HG02623 (cell line): ENCODE data around the gene PAQR7.
"Not testable (repeated sequence)": the region's sequence is repeated elsewhere in the genome, so short reads cannot be mapped to it uniquely, and the experiment has no call there.

Source experiments
- ATAC-seq: cut with Tn5 transposase; IDR thresholded peaks from one replicate; pipeline ENCODE4 v1.9.1; 2021; ENCODE audit warnings: moderate library complexity; ENCODE audit not compliant: unreplicated experiment

Gene PAQR7

GRCh38 chr1:25854554-25854953 lies 21.0 kb downstream of the PAQR7 start:
- no peak for ATAC-seq

GRCh38 chr1:25848531-25848930 lies 27.0 kb downstream of the PAQR7 start:
- no peak for ATAC-seq

- no peak for ATAC-seq
Observed at GRCh38 chr1:25847929-25848328, 27.6 kb downstream of the PAQR7 start.

DNA sequence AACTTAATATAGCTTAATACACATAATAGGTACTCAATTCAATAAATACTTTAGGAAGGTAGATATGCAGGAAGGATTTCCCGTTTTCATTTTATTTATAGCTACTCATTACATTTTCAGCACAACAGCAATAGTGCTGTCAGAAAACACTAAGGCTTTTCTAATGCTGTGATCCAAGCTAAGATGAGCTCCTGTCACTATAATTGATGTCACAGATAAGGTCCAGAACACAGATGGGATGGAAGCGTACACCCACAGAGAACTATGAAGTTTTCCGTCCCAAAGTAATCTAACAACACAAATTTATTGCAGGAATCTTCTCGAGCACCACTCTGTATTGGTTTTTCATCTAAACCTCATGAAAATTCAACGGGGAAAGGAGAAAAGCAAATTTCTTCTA lies 29.8 kb downstream of the PAQR7 start:
- no peak for ATAC-seq

- ATAC-seq, result no peak
Observed at GRCh38 chr1:25844536-25845337, 30.8 kb downstream of the PAQR7 start.

GRCh38 chr1:25843483-25843882 lies 32.0 kb downstream of the PAQR7 start:
- no peak for ATAC-seq

GRCh38 chr1:25839808-25840207 lies 35.7 kb downstream of the PAQR7 start:
- ATAC-seq, result not testable (repeated sequence)

DNA sequence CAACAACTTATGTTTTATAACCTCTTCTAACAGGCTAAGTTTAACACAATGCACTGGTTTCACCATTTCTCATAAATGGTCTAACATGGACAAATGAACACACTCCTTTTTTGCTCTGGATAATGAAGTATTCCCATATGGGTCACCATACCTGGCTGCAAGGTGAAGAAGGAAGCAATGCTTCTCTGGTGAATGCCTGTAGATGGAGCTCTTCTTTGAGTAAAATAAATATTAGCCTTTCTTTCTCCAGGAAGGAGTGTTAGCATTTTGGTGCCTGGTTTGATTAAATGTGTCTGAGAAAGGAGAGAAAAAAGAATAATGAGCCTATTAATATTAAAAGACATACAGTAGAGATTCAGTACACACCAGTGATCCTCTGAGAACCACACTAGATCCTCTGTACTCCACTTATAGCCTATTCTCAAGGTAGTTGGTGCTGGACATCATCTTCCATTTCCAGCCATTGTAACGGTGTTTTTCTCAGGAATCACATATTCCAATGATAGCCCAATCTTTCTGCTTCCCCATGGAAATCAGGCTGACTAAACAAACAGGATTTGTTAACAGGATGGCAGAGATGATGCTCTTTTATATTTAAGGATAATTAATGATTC lies 38.1 kb downstream of the PAQR7 start:
- no peak for ATAC-seq

DNA sequence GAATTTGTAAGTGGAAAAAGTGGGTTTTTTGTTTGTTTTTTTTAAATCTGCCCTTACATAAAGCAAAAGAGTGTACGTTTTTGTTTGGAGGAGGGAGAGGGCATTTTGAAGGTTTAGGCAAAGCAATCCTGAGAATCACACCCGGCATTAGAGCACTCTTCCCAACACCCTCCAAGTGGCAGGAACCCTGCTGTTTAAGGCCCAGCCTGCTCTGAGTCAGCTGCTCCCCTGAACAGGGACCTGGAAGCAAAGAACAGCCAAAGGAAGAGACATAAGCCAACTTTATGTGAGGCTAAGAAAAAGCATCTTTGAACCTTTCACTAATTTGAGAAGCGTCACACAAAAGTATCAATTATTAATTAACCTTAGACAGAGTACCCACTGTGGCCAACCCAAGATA lies 38.8 kb downstream of the PAQR7 start:
- no peak for ATAC-seq

GRCh38 chr1:25834894-25835293 lies 40.6 kb downstream of the PAQR7 start:
- no peak for ATAC-seq

- ATAC-seq, result no peak
Observed at GRCh38 chr1:25833158-25833557, 42.4 kb downstream of the PAQR7 start.

GRCh38 chr1:25832336-25833037 lies 43.0 kb downstream of the PAQR7 start:
- no peak for ATAC-seq

DNA sequence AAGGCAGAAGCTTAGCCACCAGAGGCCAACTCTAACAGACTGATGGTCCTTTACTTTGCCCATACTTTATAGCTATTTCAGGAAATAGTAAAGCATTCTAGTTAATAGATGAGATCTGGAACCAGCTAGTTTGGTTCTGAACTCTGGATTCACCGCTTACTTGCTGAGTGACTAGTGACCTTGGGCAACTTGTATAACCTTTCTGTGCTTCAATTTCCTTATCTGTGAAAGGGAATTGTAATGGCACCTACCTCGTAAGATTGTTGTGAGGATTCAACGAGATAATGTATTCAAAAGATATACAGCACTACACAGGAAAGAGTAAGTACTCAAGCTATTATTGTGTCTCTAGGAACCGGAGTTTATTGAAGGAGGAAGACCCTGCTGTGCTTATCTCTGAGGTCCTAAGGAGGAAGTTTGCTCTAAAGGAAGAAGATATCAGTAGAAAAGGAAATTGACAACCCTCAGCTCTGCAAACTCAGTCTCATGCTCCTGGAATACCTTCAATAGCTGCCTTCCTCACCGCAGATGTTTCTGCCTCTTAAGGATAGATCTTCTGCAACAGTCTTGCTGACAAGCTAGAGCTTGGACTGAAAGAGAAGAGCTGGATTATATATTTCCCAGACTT lies 43.8 kb downstream of the PAQR7 start:
- ATAC-seq, result no peak

GRCh38 chr1:25829046-25829445 lies 46.5 kb downstream of the PAQR7 start:
- ATAC-seq, result no peak

GRCh38 chr1:25828491-25828890 lies 47.0 kb downstream of the PAQR7 start:
- ATAC-seq, result no peak

DNA sequence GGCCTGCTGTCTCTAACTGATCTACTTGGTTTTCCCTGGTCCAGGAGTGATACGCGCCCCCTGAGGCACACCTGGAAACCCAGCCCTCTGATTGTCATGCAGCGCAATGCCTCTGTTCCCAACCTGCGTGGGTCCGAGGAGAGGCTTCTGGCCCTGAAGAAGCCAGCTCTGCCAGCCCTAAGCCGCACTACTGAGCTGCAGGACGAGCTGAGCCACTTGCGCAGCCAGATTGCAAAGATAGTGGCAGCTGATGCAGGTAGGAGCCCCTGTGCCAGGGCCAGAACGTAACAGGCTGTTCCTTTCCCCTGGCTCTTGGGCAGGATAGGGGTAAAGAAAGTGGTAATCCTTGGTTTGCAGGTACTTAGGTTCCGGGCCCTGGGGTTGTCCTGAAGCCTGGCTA lies 48.9 kb downstream of the PAQR7 start:
- no peak for ATAC-seq

GRCh38 chr1:25825605-25826004 lies 49.9 kb downstream of the PAQR7 start:
- ATAC-seq, result no peak

DNA sequence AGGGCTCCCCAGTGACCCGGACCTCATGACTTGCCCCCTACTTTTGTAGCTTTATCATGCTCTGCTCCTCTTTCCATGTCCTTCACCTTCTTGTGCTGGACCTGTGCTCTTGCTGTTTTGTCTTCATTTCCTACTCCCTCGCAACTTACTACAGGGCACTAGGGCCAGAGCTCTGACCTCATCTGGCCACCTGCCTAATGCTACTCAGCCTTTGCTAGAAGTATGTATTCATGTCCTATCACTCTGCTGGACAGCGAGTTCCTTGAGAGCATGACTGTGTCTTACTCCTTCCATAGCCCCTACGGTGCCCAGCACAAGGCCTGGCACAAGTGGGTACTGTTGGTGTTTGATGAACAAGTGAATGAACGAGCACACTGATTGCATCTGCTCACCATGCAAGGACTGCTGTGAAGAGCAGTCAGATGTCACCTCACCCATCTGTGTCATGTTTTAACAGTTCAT lies 53.8 kb downstream of the PAQR7 start:
- ATAC-seq, result no peak

- ATAC-seq, result no peak
Observed at GRCh38 chr1:25821112-25821476, 54.4 kb downstream of the PAQR7 start.

GRCh38 chr1:25820247-25821111 lies 55.0 kb downstream of the PAQR7 start:
- ATAC-seq, result peak; percentile 44
